ENCODE data around the gene ST6GAL1.
"Not testable (repeated sequence)": the region's sequence is repeated elsewhere in the genome, so short reads cannot be mapped to it uniquely, and the experiment has no call there.

The ST6GAL1 gene, protein sequence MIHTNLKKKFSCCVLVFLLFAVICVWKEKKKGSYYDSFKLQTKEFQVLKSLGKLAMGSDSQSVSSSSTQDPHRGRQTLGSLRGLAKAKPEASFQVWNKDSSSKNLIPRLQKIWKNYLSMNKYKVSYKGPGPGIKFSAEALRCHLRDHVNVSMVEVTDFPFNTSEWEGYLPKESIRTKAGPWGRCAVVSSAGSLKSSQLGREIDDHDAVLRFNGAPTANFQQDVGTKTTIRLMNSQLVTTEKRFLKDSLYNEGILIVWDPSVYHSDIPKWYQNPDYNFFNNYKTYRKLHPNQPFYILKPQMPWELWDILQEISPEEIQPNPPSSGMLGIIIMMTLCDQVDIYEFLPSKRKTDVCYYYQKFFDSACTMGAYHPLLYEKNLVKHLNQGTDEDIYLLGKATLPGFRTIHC

GRCh38 chr3:186930143-186930640, at the start of gene ST6GAL1:
Gene ST6GAL1, plus strand, starts transcription at chr3:186930526. Its CDS starts 112,178 bp downstream, at chr3:187042704.
- DNase-seq: no peak

- no peak for DNase-seq
Measured at GRCh38 chr3:186882150-186882524, 48.2 kb upstream of the ST6GAL1 start.

GRCh38 chr3:186882881-186883685, 47.2 kb upstream of the ST6GAL1 start:
- DNase-seq: no peak

DNA sequence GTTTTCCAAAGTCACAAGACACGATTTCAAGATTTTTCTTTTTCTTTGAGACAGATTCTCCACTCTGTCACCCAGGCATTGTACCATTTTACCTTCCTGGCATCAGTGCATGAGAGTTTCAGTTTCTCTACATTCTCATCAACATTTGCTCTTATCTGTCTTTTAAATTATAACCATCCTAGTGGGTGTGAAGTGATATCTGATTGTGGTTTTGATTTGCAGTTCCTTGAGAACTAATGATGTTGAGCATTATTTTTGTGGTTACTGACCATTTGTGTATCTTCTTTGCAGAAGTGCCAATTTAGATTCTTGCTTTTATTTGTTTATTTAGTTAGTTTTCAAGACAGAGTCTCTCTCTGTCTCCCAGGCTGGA, 46.7 kb upstream of the ST6GAL1 start:
- DNase-seq: no peak

DNA sequence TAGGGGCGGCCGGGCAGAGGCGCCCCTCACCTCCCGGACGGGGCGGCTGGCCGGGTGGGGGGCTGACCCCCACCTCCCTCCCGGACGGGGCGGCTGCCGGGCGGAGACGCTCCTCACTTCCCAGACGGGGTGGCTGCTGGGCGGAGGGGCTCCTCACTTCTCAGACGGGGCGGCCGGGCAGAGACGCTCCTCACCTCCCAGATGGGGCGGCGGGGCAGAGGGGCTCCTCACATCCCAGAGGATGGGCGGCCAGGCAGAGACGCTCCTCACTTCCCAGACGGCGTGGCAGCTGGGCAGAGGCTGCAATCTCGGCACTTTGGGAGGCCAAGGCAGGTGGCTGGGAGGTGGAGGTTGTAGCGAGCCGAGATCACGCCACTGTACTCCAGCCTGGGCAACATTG, 45.5 kb upstream of the ST6GAL1 start:
- not testable (repeated sequence) for DNase-seq

GRCh38 chr3:186886202-186886981, 43.9 kb upstream of the ST6GAL1 start:
- DNase-seq: no peak

DNA sequence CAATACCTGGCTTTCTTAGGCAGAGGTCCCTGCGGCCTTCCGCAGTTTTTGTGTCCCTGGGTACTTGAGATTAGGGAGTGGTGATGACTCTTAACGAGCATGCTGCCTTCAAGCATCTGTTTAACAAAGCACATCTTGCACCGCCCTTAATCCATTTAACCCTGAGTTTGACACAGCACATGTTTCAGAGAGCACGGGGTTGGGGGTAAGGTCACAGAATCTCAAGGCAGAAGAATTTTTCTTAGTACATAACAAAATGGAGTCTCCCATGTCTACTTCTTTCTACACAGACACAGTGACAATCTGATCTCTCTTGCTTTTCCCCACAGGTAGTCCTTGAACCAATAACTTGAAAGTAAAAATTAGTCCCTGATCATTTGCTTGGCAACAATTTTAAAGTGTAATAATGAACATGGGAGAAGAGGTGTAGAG, 42.8 kb upstream of the ST6GAL1 start:
- DNase-seq: not testable (repeated sequence)

DNA sequence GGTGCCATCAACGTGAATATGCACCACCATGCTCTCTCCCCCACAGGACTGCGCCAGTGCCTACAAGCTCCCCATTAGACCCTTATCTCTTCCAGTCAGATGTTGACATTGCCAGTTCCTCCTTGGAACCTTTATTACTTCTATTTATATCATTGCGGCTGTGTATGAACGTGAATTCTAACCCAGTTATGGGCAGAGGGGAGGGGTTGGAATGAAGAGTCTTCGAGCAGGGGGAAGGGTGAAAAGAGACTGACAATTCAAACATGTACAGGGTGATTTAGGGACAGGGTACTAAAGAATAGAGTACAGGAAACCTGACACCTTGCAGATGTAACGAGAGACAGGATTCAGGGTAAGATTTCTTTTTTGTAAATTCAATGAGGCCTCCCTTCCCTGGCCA, 41.8 kb upstream of the ST6GAL1 start:
- no peak for DNase-seq

DNA sequence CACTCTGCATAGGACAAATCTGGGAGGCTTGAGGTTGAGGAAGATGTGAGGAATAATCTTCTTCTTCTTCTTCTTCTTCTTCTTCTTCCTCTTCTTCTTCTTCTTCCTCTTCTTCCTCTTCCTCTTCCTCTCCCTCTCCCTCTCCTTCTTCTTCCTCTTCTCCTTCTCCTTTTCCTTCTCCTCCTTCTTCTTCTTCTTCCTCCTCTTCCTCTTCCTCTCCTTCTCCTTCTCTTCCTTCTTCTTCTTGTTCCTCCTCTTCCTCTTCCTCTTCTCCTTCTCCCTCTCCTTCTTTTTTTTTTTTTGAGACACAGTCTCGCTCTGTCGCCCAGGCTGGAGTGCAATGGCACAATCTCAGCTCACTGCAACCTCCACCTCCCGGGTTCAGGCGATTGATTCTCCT, 40.6 kb upstream of the ST6GAL1 start:
- DNase-seq: not testable (repeated sequence)

DNA sequence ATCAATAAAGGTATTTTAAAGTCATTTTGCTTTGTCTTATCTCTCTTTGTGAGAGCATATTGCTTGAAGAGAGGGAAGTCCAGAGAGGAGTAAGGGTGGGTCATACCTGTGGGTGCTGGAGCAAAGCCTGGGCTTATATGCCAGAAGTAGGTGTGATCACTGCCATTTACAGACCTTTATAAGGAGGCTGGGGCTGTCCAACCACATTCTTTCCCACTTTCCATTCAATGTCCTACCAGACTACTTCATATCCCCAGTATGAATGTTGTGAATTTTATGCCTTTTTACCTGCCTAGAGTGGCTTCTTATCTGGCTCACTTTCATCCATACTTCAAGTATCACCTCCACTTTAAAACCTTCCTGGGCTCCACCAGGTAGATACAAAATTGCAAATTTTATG, 39.4 kb upstream of the ST6GAL1 start:
- no peak for DNase-seq

DNA sequence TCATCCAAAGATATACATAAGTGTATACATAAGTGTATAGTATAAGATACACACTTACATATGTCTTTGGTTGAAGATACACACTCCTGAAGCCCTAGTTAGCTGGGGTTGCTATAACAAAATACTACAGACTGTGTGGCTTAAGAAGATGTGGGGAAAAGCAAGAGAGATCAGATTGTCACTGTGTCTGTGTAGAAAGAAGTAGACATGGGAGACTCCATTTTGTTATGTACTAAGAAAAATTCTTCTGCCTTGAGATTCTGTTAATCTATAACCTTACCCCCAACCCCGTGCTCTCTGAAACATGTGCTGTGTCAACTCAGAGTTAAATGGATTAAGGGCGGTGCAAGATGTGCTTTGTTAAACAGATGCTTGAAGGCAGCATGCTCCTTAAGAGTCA, 37.3 kb upstream of the ST6GAL1 start:
- DNase-seq: not testable (repeated sequence)

DNA sequence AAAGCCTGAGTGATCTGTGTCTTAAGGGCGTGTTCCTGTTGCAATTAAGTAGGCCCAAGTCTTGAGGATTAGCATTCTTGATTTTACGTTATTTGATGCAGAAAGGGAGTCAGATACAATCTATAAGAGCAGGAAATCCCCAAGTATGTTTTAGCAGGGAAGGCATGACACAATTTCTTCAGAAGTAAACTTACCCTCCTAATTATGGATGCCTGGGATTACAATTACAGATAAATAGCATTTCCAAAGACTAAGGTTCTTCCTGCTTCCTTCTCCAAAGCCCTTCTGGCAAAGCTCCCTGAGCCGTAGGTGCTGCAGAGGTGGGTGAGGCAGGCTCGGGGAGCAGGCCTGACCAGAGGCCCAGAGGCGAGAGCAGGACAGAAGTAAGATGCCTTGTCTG, 34.9 kb upstream of the ST6GAL1 start:
- no peak for DNase-seq

- no peak for DNase-seq
Measured at GRCh38 chr3:186896006-186896405, 34.3 kb upstream of the ST6GAL1 start.

DNA sequence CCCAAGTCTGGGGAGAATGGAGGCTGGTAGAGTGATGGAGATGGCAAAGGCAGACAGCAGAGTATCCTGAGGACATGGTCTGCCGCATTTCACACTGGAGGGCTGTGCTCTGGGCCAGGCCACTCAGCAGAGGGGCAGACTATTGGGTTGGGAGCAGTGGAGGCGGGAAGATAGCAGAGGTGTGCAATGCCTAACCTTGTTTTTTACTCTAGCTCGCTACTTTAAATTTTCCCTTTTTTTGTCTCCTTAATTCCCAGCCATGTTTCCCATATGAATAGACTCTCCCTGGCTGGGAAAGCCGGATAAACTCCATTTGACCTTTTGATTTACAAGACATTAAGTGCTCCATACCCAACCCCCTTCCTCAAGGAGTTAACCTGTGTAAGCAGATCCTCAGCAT, 33.5 kb upstream of the ST6GAL1 start:
- no peak for DNase-seq

DNA sequence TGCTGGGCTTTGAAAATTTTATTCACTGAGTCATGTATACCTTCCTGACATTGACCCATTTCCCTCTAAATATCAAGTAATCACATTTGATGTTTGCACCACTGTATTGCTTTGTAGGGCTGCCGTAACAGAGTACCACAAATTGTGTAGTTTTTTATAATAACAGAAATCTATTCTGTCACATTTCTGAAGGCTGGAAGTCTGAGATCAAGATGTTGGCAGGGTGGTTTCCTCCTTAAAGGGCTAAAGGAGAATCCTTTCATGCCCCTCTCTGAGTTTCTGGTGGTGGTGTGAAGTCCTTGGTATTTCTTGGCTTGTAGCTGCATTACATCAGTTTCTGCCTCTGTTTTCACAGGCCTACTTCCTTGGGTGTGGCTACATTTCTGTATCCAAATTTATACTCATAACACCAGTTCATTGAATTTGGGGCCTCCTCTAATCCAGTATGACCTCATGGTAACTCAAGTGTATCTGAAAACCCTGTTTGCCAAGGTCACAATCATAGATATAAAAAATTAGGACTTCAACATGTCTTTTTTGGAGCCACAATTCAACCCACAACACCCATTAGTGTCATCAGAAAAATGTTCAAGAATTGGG, 29.1 kb upstream of the ST6GAL1 start:
- no peak for DNase-seq

GRCh38 chr3:186902154-186902553, 28.2 kb upstream of the ST6GAL1 start:
- DNase-seq: no peak

DNA sequence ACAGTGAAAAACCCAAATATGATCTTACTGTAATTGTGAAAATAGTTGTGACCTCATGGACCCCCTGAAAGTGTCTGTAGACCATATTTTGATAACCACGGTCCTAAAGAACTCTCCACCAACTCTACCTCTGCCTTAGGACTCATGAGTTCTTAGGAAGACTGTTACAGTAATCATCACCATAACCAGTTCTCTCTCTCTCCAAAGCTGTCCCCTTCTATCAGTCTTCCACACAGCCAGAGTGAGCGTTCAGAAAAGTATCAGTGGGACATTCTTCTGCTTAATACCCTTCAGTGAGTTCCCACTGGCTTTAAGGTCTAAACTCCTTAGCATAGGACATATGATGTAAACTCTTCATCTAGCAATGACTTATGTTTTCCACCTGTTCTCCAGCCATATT, 27.6 kb upstream of the ST6GAL1 start:
- no peak for DNase-seq

GRCh38 chr3:186903676-186904075, 26.6 kb upstream of the ST6GAL1 start:
- not testable (repeated sequence) for DNase-seq

DNA sequence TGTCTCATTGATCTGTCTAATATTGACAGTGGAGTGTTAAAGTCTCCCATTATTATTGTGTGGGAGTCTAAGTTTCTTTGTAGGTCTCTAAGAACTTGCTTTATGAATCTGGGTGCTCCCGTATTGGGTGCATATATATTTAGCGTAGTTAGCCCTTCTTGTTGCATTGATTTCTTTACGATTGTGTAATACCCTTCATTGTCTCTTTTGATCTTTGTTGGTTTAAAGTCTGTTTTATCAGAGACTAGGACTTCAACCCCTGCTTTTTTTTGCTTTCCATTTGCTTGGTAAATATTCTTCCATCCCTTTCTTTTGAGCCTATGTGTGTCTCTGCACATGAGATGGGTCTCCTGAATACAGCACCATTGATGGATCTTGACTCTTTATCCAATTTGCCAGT, 23.3 kb upstream of the ST6GAL1 start:
- DNase-seq: not testable (repeated sequence)

- no peak for DNase-seq
Measured at GRCh38 chr3:186909078-186909853, 21.1 kb upstream of the ST6GAL1 start.

DNA sequence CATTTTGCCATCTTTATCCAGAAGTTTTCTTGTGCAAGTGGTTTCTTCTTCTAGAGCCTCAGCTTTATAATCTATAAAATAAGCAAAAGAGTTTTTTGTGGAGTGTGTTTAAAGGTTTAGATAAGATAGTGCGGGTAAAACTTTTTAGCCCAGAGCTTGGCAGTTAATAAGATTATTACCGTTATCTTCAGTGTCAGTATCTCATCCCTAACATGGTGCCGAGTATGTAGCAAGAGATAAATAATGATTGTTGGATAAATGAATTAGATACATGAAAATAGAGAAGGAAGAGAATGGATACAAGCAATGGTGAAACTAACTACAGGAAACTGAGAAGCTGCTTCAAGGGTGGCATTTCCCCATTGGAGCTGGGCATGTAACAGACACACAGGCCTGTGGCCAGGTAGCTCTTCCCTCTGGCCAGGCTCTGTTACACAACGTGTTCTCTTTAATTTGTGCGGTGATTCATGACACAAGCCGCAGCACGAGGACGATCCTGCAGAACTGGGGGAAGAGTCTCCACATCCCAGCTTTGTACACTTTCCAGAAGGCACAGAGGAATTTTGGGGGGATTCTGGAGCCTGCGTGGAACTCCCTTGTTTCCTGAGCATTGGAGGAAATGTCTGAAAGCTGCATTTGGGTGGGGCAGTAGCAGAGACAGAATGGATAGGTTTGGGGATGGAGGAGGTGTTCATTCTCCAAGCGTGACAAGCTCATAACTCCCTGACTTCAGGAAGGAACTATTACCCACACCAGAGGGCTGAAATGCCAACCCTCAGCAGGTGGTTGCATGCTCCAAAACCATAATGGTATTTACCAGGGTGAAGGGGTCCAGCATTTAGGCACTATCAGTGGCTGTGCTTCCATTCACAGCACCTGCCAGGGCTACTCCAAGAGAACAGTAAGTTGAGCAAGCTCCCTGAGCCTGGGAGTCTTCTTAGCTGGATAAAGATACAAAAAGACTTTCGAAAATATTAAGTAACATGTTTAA, 14.2 kb upstream of the ST6GAL1 start:
- DNase-seq: no peak

Data from NCI-H1105 (cell line).